ENCODE measurements around the gene WHRN. TPM values are rescaled to one million over a fixed set of nuclear protein-coding genes. Genes with fewer than 3 reads are reported as not detected.

WHRN gene
- total and polyA plus RNA-seq, 2 of the 13 experiments (the other 11 are each of a cell fraction or from before 2014, with no cell fraction given) = 2.3 to 5.3 TPM

- TF ChIP-seq ZNF280B (CRISPR knock-in tag; IDR thresholded peaks at IDR 0.05; ENCODE audit: borderline replicate concordance) (no peak), ISX (CRISPR knock-in tag; conservative IDR thresholded peaks at IDR 0.05) (no peak), NR2F2 (IDR thresholded peaks at IDR 0.05; ENCODE audit: borderline replicate concordance, low read depth) (0 out of 2 replicates have a peak, but pooled peaks have one; percentile 36), THAP8 (CRISPR knock-in tag; IDR thresholded peaks at IDR 0.05; ENCODE audit: borderline replicate concordance) (no peak), POGK (CRISPR knock-in tag; conservative IDR thresholded peaks at IDR 0.05) (no peak), ZNF224 (CRISPR knock-in tag; IDR thresholded peaks at IDR 0.05) (no peak), TCF7L2 (IDR thresholded peaks at IDR 0.05; ENCODE audit: low read depth, low read length) (peak; percentile 57; the same call in 1 of the 2 replicates), ZNF430 (CRISPR knock-in tag; IDR thresholded peaks at IDR 0.05) (no peak), ZNF557 (CRISPR knock-in tag; IDR thresholded peaks at IDR 0.05) (no peak), ZFP82 (CRISPR knock-in tag; IDR thresholded peaks at IDR 0.05; ENCODE audit: borderline replicate concordance) (no peak), HNF1A (IDR thresholded peaks at IDR 0.05; ENCODE audit: low read depth) (no peak), HNF1A (CRISPR knock-in tag; IDR thresholded peaks at IDR 0.05; ENCODE audit: borderline replicate concordance) (no peak), CREBL2 (CRISPR knock-in tag; IDR thresholded peaks at IDR 0.05; ENCODE audit: borderline replicate concordance) (no peak), KLF6 (CRISPR knock-in tag; IDR thresholded peaks at IDR 0.05) (no peak), ZNF724P (CRISPR knock-in tag; IDR thresholded peaks at IDR 0.05; ENCODE audit: borderline replicate concordance) (no peak), HOXA3 (CRISPR knock-in tag; IDR thresholded peaks at IDR 0.05) (no peak), ZNF768 (CRISPR knock-in tag; IDR thresholded peaks at IDR 0.05) (no peak), MTF2 (CRISPR knock-in tag; IDR thresholded peaks at IDR 0.05; ENCODE audit: borderline replicate concordance) (no peak), ATAD3A (CRISPR knock-in tag; IDR thresholded peaks at IDR 0.05) (no peak)
Measured at GRCh38 chr9:114385397-114386181, 119.7 kb downstream of the WHRN start (continued).

Data from HepG2 (cell line).